Gastrocnemius medialis (tissue), 4 donors: ENCODE measurements around the gene TM9SF1. TPM values are rescaled to one million over a fixed set of nuclear protein-coding genes. Genes with fewer than 3 reads are reported as not detected.
A peak's percentile ranks its signal among the peaks of the same experiment; 100 is the strongest.

Source experiments
- ATAC-seq, 2 donors: fragments of 150-250 bp; one replicate each; pipeline ENCODE4 v1.9.1; 2016
- DNase-seq, 2 donors: peaks; one replicate each; pipeline ENCODE4 v3.0.0-alpha.2; 2019
- H3K27ac ChIP-seq, 4 donors: fragments of 200-600 bp; sonication (generic); 1 replicate in 1 of 4; 2 replicates in 3 of 4; pipeline ENCODE4 v1.5.1; 2016 to 2018; ENCODE audit warnings: mild to moderate bottlenecking in 2 of 4, moderate library complexity in 1 of 4
- H3K27me3 ChIP-seq, 3 donors: fragments of 200-600 bp; sonication (generic) in 2 of 3; 1 replicate in 1 of 3; 2 replicates in 2 of 3; pipeline versions ENCODE4 v1.5.1 to v1.6.0; 2016 to 2019; ENCODE audit warnings: mild to moderate bottlenecking in 1 of 3, moderate library complexity in 1 of 3
- H3K36me3 ChIP-seq, 2 donors: fragments of 200-600 bp; sonication (generic) in 1 of 2; one replicate each; pipeline ENCODE4 v1.5.1; 2017 to 2018
- H3K4me1 ChIP-seq, 2 donors: fragments of 200-600 bp; sonication (generic) in 1 of 2; one replicate each; pipeline ENCODE4 v1.5.1; 2016 to 2017; ENCODE audit warnings: mild to moderate bottlenecking in 2 of 2
- H3K4me3 ChIP-seq, 4 donors: fragments of 200-600 bp; sonication (generic) in 3 of 4; 1 replicate in 1 of 4; 2 replicates in 3 of 4; pipeline ENCODE4 v1.5.1; 2016 to 2019; ENCODE audit warnings: mild to moderate bottlenecking in 2 of 4
- H3K9me3 ChIP-seq, 3 donors: fragments of 200-600 bp; sonication (generic) in 2 of 3; 1 replicate in 1 of 3; 2 replicates in 2 of 3; pipeline ENCODE4 v1.5.1; 2016 to 2019
- POLR2A ChIP-seq, 2 donors: fragments of 450-650 bp; IDR thresholded peaks; one replicate each; pipeline ENCODE4 v1.6.1; 2017; ENCODE audit warnings: antibody characterized with exemption in 2 of 2, mild to moderate bottlenecking in 2 of 2, moderate library complexity in 2 of 2
- in situ Hi-C, 4 donors: fragments of 200-750 bp; cut with MboI; loops; one replicate each; pipeline versions ENCODE4 v1.15.0 to v1.8.0; 2017; ENCODE audit warnings: low sequenced_read_pairs in 4 of 4
- intact Hi-C: fragments of 100-400 bp; cut with DNase I; formaldehyde crosslinking; loops from one replicate; pipeline ENCODE4 v1.15.1; 2023; ENCODE audit warnings: low total_unique reads
- total RNA-seq, 4 donors: library from RNA; depleted of rRNA; stranded (reverse); fragments of >200 nt; gene quantifications; one replicate each; pipeline versions ENCODE4 v1.1.0 to v1.2.3, GENCODE V29; 2016
- TF ChIP-seq, protein P1 (sequence below), 5 experiments: fragments of 450-650 bp in 3 of 5; fragments of 200-600 bp in 2 of 5; sonication (generic) in 2 of 5; IDR thresholded peaks in 4 of 5; conservative IDR thresholded peaks in 1 of 5; 1 replicate in 4 of 5; 2 replicates in 1 of 5; pipeline ENCODE4 v1.5.1; 2016 to 2019; ENCODE audit warnings: antibody characterized with exemption in 5 of 5, mild to moderate bottlenecking in 3 of 5, moderate library complexity in 3 of 5

Gene TM9SF1
- total RNA-seq, 4 donors from 2014 or later = 31.4 to 46.4 (median 36.7) TPM

- H3K27me3 ChIP-seq = no peaks in the 10 kb centered on the region
- H3K9me3 ChIP-seq = no peaks in the 10 kb centered on the region
- intact Hi-C loops (no loop called here), in situ Hi-C loops (no loop called here)
- H3K4me3 ChIP-seq = peak overlapping the region in 1 of 4 donors; percentile 93
- ATAC-seq (no peak), DNase-seq (no peak)
- TF ChIP-seq, protein P1, sequence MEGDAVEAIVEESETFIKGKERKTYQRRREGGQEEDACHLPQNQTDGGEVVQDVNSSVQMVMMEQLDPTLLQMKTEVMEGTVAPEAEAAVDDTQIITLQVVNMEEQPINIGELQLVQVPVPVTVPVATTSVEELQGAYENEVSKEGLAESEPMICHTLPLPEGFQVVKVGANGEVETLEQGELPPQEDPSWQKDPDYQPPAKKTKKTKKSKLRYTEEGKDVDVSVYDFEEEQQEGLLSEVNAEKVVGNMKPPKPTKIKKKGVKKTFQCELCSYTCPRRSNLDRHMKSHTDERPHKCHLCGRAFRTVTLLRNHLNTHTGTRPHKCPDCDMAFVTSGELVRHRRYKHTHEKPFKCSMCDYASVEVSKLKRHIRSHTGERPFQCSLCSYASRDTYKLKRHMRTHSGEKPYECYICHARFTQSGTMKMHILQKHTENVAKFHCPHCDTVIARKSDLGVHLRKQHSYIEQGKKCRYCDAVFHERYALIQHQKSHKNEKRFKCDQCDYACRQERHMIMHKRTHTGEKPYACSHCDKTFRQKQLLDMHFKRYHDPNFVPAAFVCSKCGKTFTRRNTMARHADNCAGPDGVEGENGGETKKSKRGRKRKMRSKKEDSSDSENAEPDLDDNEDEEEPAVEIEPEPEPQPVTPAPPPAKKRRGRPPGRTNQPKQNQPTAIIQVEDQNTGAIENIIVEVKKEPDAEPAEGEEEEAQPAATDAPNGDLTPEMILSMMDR (IDR thresholded peaks at IDR 0.05 in 4 of 5, conservative IDR thresholded peaks at IDR 0.05 in 1 of 5) = no peak
- no peak for TF ChIP-seq POLR2A (IDR thresholded peaks at IDR 0.05)
- peaks cover 0 to 17% of the 10 kb centered on the region in 2 donors for H3K36me3 ChIP-seq
- peaks cover 21% of the 10 kb centered on the region in 2 donors for H3K4me1 ChIP-seq
- H3K27ac ChIP-seq = peak overlapping the region in 1 of 4 donors; percentile 96
Observed at GRCh38 chr14:24197056-24197450, 1.8 kb upstream of the TM9SF1 start.

DNA sequence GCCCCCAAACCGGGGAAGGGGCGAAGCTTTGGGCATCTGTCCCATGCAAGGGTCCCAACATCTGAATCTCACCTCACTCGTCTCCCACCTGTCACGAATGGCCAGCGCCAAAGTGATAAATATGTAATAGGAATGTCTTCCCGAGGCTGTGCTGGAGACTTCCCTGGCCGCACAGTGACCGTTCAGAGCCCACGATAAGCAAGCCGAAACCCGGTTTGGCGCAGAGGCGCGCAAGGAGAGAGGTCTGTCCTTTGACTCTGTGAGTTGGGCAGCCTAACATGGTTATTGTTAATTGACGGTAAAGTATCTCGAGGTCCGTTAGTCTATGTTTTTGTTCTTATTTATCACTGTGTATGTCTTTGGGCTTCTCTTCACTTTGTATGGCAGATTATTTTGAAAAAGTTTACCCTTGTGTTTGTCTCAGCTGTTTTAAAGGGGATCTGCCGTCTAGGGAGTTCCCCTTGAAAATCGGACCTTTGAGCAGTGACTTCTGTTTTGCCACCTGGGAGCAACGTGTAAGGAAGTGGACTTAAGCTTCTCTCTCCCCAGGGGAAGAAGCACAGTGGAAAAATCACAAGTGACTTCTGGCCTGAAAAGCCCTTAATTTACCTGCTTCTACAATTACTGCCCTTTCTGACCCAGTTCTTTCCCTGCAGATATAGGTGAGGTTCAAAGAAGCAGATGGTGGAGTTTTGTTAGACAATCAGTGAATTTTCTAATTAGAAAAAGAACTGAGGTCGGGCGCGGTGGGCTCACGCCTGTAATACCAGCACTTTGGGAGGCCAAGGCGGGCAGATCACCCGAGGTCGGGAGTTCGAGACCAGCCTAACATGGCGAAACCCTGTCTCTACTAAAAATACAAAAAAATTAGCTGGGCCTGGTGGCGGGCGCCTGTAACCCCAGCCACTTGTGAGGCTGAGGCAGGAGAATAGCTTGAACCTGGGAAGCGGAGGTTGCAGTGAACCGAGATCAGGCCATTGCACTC lies 1.1 kb upstream of the TM9SF1 start:
- intact Hi-C loops (no loop called here), in situ Hi-C loops (no loop called here)
- TF ChIP-seq, protein P1 (IDR thresholded peaks at IDR 0.05 in 4 of 5, conservative IDR thresholded peaks at IDR 0.05 in 1 of 5) = no peak
- no peak for TF ChIP-seq POLR2A (IDR thresholded peaks at IDR 0.05)
- no peak for DNase-seq
- Histone ChIP-seq H3K4me1 (peaks cover 21% of the 10 kb centered on the region in 2 donors), H3K27me3 (no peaks in the 10 kb centered on the region), H3K36me3 (peaks cover 0 to 24% of the 10 kb centered on the region in 2 donors), H3K4me3 (peak overlapping the region; percentile 84 to 100 (median 93)), H3K9me3 (no peaks in the 10 kb centered on the region), H3K27ac (peak overlapping the region; percentile 93 to 96 (median 95))
- peak; percentile 26 to 40 for ATAC-seq

DNA sequence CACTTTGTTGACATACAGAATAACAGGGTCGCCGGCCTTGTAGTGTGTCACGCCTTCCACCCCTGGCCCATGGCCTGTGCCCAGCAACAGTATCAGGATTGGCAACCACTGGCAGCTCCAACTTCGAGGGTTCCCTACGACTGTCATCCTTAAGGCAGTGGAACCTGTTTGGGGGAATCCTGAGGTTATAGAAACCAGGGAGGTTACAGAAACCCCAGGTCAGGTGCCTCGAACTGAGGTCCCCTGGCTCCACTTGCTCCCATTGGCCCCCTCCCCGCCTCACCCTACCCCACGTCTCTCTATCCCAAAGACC lies 412 bp downstream of the TM9SF1 start:
- Histone ChIP-seq H3K4me1 (peaks cover 21% of the 10 kb centered on the region in 2 donors), H3K36me3 (peaks cover 0 to 24% of the 10 kb centered on the region in 2 donors), H3K27me3 (no peaks in the 10 kb centered on the region), H3K4me3 (peak overlapping the region; percentile 84 to 100 (median 93)), H3K27ac (peak overlapping the region; percentile 93 to 96 (median 95)), H3K9me3 (no peaks in the 10 kb centered on the region)
- TF ChIP-seq POLR2A (IDR thresholded peaks at IDR 0.05) = no peak
- TF ChIP-seq, protein P1 (IDR thresholded peaks at IDR 0.05 in 4 of 5, conservative IDR thresholded peaks at IDR 0.05 in 1 of 5) = no peak
- in situ Hi-C loops = no loop called here
- intact Hi-C loops = loop anchor here (2.0 kb wide), 2 partner anchors 20 to 48 kb away; partner anchors contain the start of gene TINF2
- no peak for DNase-seq
- ATAC-seq = peak in 1 of 2 donors; percentile 11

DNA sequence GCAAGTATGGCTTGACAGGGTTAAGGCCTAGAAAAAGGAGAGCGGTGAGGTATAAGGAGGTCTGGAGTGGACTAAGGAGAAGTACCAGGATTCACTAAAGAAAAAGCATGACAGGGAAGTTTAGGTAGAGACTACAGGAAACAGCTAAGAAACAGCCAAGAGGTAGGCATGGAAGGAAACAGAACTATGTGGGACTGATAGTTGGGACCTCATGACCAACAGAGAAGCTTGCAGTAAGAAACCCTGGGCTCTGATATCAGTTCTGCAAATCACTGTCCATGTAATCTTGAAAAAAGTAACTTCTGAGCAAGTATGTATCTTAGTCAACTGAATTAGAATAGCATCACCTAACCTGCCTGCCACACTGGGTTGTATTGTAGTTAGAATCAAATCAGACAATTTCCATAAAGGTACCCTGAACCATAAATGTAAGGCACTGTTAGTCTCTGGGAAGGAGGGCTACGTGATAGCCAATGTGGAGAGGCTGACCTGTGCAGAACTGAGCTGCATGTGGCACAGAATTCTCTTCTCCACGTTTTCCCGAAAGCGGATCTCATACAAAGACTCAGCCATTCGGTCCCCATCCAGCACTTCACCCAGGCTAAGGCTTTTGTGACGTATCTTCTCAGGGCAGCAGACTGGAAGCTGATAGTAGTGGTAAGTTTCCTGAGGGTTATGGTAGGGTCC lies 912 bp downstream of the TM9SF1 start:
- Histone ChIP-seq H3K36me3 (peaks cover 0 to 24% of the 10 kb centered on the region in 2 donors), H3K9me3 (no peaks in the 10 kb centered on the region), H3K27ac (peak overlapping the region; percentile 93 to 96 (median 95)), H3K4me1 (peaks cover 21% of the 10 kb centered on the region in 2 donors), H3K4me3 (peak overlapping the region; percentile 84 to 100 (median 93)), H3K27me3 (no peaks in the 10 kb centered on the region)
- DNase-seq (no peak), ATAC-seq (no peak)
- TF ChIP-seq, protein P1 (IDR thresholded peaks at IDR 0.05 in 4 of 5, conservative IDR thresholded peaks at IDR 0.05 in 1 of 5) = no peak
- no peak for TF ChIP-seq POLR2A (IDR thresholded peaks at IDR 0.05)
- intact Hi-C loops (loop anchor here (2.0 kb wide), 2 partner anchors 20 to 48 kb away; partner anchors contain the start of gene TINF2), in situ Hi-C loops (no loop called here)
